ENCODE measurements around the gene GPD2. TPM values are rescaled to one million over a fixed set of nuclear protein-coding genes. Genes with fewer than 3 reads are reported as not detected.

GPD2 gene
- total and polyA plus RNA-seq, 2 of the 13 experiments (the other 11 are each of a cell fraction or from before 2014, with no cell fraction given), result not detected

DNA sequence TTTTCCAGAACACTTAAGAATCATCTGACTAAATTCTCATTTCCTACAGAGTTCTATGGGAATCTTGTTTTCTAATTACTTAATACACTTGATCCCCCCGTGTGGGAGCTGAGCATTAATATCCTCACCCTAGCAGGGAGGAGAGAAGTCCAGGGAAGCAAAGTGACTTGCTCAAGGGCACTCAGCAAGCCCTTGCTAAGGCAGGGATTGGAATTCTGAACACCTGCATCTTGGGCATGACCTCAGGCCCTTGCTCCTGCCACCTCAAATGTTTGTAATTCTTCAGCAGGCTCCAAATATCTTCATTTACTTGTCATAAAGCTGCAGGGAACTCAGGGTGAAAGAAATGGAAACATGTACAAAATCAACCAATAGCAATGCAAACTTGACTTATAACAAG, 162.4 kb downstream of the GPD2 start:
- DNase-seq (ENCODE audit: low spot score) (no peak), ATAC-seq (no peak), FAIRE-seq (no peak)
- in situ Hi-C loops (cut with HindIII; ENCODE audit: extremely low pct_ligation_motif_present, low pct_unique_long_range_greater_than_20kb) (no loop called here), intact Hi-C loops (cut with micrococcal nuclease; ENCODE audit: unreplicated experiment) (loop anchor here (5.0 kb wide), 1 partner anchor 459 kb away; no protein-coding TSS in a partner anchor)
- Histone ChIP-seq H2AFZ (ENCODE audit: low read length) (no peak overlapping the region), H3K4me1 (ENCODE audit: insufficient read depth, low read length) (0 out of 2 replicates have a peak, but pooled peaks cover 3% of the 10 kb centered on the region), H3K9ac (ENCODE audit: insufficient read depth, low read depth, low read length) (no peak overlapping the region), H3K27me3 (ENCODE audit: control insufficient read depth in 1 of 2, insufficient read depth in 2 of 2, low read length in 2 of 2) (no peaks in the 10 kb centered on the region), H4K20me1 (ENCODE audit: insufficient read depth, low read length) (no peaks in the 10 kb centered on the region), H3K27ac (ENCODE audit: extremely low read length, insufficient read depth, low read length) (no peak overlapping the region), H3K79me2 (ENCODE audit: insufficient read depth, low read length) (no peaks in the 10 kb centered on the region), H3K4me2 (ENCODE audit: low read depth, low read length) (no peak overlapping the region), H3K36me3 (replicated peaks in 1 of 2; ENCODE audit: control insufficient read depth in 1 of 2, insufficient read depth in 2 of 2, low read length in 2 of 2) (no peaks in the 10 kb centered on the region), H3K9me3 (ENCODE audit: low read length) (no peaks in the 10 kb centered on the region), H3K4me3 (replicated peaks in 1 of 3; ENCODE audit: insufficient read depth in 1 of 3, low read depth in 2 of 3, low read length in 3 of 3) (no peak overlapping the region)
- no peak for TF ChIP-seq SPEN (CRISPR knock-in tag; IDR thresholded peaks at IDR 0.05; ENCODE audit: low read depth)
- TF ChIP-seq CCAR2 (optimal IDR thresholded peaks at IDR 0.05; ENCODE audit: low read depth, low read length), result no peak
- TF ChIP-seq ZNF20 (CRISPR knock-in tag; IDR thresholded peaks at IDR 0.05), result no peak
- no peak for TF ChIP-seq ZBTB8A (CRISPR knock-in tag; IDR thresholded peaks at IDR 0.05; ENCODE audit: borderline replicate concordance, low read depth)
- TF ChIP-seq, protein P1, sequence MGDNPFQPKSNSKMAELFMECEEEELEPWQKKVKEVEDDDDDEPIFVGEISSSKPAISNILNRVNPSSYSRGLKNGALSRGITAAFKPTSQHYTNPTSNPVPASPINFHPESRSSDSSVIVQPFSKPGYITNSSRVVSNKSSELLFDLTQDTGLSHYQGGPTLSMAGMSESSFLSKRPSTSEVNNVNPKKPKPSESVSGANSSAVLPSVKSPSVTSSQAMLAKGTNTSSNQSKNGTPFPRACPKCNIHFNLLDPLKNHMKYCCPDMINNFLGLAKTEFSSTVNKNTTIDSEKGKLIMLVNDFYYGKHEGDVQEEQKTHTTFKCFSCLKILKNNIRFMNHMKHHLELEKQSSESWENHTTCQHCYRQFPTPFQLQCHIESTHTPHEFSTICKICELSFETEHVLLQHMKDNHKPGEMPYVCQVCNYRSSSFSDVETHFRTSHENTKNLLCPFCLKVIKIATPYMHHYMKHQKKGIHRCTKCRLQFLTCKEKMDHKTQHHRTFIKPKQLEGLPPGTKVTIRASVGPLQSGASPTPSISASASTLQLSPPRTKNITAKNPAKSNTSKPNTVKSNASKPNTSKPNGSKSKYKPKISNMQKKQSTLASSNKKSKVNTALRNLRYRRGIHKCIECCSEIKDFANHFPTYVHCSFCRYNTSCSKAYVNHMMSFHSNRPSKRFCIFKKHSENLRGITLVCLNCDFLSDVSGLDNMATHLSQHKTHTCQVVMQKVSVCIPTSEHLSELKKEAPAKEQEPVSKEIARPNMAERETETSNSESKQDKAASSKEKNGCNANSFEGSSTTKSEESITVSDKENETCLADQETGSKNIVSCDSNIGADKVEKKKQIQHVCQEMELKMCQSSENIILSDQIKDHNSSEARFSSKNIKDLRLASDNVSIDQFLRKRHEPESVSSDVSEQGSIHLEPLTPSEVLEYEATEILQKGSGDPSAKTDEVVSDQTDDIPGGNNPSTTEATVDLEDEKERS (CRISPR knock-in tag; IDR thresholded peaks at IDR 0.05), result no peak
- TF ChIP-seq, protein P2, sequence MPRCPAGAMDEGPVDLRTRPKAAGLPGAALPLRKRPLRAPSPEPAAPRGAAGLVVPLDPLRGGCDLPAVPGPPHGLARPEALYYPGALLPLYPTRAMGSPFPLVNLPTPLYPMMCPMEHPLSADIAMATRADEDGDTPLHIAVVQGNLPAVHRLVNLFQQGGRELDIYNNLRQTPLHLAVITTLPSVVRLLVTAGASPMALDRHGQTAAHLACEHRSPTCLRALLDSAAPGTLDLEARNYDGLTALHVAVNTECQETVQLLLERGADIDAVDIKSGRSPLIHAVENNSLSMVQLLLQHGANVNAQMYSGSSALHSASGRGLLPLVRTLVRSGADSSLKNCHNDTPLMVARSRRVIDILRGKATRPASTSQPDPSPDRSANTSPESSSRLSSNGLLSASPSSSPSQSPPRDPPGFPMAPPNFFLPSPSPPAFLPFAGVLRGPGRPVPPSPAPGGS (CRISPR knock-in tag; IDR thresholded peaks at IDR 0.05), result no peak
- no peak for TF ChIP-seq ZFP36 (IDR thresholded peaks at IDR 0.05; ENCODE audit: borderline replicate concordance, low read depth, low read length, partially characterized antibody)
- no peak for TF ChIP-seq WIZ (CRISPR knock-in tag; IDR thresholded peaks at IDR 0.05)
- no peak for TF ChIP-seq ZNF10 (CRISPR knock-in tag; IDR thresholded peaks at IDR 0.05; ENCODE audit: borderline replicate concordance, low read depth)
- no peak for TF ChIP-seq ZFP36L2 (CRISPR knock-in tag; IDR thresholded peaks at IDR 0.05)
- no peak for TF ChIP-seq ZNF605 (CRISPR knock-in tag; IDR thresholded peaks at IDR 0.05)
- TF ChIP-seq FOXK1 (CRISPR knock-in tag; IDR thresholded peaks at IDR 0.05; ENCODE audit: borderline replicate concordance, low read depth), result no peak
- TF ChIP-seq NFE2L1 (CRISPR knock-in tag; IDR thresholded peaks at IDR 0.05; ENCODE audit: borderline replicate concordance), result no peak
- no peak for TF ChIP-seq ZNF253 (CRISPR knock-in tag; IDR thresholded peaks at IDR 0.05; ENCODE audit: borderline replicate concordance)
- TF ChIP-seq KLF12 (CRISPR knock-in tag; IDR thresholded peaks at IDR 0.05; ENCODE audit: borderline replicate concordance), result no peak
- no peak for TF ChIP-seq BCLAF1 (IDR thresholded peaks at IDR 0.05)
- ChIA-PET CTCF (ENCODE audit: low intra/inter-chr PET ratio, low total read pairs) (no interaction called here), POLR2A (no interaction called here)
- WGBS (ENCODE audit: low lambda C conversion rate), result 0% methylated on average over 1 of the region's 1 CpG
- no TSS peak for BruUV-seq (replicated peaks)
